Measurements from ENCODE around the gene ID2.

DNA sequence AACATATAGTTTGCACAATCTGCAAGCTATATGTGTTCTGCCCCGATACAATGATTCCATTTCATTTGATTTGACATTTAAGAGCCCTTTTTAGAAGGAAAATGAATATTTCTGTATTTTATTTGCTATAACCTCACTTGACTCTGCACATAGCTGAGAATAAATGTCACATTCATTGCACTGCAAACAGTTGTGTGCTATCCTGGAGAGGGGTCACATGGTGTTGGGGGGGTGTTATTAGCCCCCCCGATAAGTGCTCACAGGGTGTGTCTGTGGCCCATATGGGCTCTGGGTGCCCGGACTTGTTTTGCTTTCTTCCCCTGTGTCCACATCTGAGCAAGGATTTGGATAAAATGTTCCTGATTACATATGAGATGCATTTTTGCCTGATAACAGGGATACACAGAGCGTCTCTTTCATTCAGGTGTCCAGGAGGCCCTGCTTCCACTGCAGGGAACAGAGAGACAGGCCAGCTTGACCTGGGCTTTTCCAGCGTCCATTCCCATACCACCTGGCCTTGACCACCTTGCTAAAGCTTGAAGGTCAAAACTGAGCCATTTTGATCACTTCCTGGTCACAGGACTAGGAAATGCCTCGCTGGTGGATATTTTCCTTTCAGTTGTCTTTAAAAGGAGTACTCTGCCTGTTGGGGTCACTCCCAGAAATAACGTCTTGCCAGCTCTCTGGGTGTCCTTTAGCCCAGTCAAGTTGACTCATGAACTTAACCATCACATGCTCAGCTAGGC, 38.4 kb upstream of the ID2 start:
- TF ChIP-seq, protein P1, sequence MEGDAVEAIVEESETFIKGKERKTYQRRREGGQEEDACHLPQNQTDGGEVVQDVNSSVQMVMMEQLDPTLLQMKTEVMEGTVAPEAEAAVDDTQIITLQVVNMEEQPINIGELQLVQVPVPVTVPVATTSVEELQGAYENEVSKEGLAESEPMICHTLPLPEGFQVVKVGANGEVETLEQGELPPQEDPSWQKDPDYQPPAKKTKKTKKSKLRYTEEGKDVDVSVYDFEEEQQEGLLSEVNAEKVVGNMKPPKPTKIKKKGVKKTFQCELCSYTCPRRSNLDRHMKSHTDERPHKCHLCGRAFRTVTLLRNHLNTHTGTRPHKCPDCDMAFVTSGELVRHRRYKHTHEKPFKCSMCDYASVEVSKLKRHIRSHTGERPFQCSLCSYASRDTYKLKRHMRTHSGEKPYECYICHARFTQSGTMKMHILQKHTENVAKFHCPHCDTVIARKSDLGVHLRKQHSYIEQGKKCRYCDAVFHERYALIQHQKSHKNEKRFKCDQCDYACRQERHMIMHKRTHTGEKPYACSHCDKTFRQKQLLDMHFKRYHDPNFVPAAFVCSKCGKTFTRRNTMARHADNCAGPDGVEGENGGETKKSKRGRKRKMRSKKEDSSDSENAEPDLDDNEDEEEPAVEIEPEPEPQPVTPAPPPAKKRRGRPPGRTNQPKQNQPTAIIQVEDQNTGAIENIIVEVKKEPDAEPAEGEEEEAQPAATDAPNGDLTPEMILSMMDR (IDR thresholded peaks at IDR 0.05; ENCODE audit: poor library complexity, severe bottlenecking) = no peak
- no peak for TF ChIP-seq MXI1 (conservative IDR thresholded peaks at IDR 0.05; ENCODE audit: poor library complexity, severe bottlenecking)
- TF ChIP-seq POLR2AphosphoS5 (IDR thresholded peaks at IDR 0.05) = no peak
- TF ChIP-seq, protein P2, sequence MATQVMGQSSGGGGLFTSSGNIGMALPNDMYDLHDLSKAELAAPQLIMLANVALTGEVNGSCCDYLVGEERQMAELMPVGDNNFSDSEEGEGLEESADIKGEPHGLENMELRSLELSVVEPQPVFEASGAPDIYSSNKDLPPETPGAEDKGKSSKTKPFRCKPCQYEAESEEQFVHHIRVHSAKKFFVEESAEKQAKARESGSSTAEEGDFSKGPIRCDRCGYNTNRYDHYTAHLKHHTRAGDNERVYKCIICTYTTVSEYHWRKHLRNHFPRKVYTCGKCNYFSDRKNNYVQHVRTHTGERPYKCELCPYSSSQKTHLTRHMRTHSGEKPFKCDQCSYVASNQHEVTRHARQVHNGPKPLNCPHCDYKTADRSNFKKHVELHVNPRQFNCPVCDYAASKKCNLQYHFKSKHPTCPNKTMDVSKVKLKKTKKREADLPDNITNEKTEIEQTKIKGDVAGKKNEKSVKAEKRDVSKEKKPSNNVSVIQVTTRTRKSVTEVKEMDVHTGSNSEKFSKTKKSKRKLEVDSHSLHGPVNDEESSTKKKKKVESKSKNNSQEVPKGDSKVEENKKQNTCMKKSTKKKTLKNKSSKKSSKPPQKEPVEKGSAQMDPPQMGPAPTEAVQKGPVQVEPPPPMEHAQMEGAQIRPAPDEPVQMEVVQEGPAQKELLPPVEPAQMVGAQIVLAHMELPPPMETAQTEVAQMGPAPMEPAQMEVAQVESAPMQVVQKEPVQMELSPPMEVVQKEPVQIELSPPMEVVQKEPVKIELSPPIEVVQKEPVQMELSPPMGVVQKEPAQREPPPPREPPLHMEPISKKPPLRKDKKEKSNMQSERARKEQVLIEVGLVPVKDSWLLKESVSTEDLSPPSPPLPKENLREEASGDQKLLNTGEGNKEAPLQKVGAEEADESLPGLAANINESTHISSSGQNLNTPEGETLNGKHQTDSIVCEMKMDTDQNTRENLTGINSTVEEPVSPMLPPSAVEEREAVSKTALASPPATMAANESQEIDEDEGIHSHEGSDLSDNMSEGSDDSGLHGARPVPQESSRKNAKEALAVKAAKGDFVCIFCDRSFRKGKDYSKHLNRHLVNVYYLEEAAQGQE (IDR thresholded peaks at IDR 0.05; ENCODE audit: borderline replicate concordance) = no peak
- TF ChIP-seq SMC3 (conservative IDR thresholded peaks at IDR 0.05; ENCODE audit: poor library complexity) = no peak
- TF ChIP-seq EP300 (conservative IDR thresholded peaks at IDR 0.05; ENCODE audit: poor library complexity, severe bottlenecking) = no peak
- TF ChIP-seq RAD21 (conservative IDR thresholded peaks at IDR 0.05) = no peak

All from neural cell (in vitro differentiated cells).